Measurements from ENCODE around the gene HSFX3. TPM values are rescaled to one million over a fixed set of nuclear protein-coding genes. Genes with fewer than 3 reads are reported as not detected.

HSFX3 gene
- total and polyA plus RNA-seq, 2 of the 13 experiments (the other 11 are each of a cell fraction or from before 2014, with no cell fraction given): not detected

DNA sequence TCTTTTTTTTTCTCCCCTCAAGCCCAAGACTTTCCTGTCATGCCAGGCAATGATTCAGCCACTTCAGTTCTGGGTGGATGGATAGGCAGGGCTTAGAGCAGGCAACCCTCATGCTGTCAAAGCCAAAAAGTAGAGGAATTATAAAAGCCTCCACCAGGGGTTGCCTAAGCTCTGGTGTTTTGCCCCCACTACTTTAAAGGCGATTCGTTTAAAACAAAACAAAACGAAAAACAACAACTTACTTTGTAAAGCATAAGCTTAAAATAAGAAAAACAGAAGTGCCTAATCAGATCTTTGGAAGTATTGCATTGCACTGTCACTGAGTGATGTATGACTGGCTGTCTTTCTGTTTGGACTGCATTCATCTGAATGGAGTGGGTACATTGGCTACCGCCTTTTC lies 39.3 kb downstream of the HSFX3 start (continued):
- TF ChIP-seq, protein P1, sequence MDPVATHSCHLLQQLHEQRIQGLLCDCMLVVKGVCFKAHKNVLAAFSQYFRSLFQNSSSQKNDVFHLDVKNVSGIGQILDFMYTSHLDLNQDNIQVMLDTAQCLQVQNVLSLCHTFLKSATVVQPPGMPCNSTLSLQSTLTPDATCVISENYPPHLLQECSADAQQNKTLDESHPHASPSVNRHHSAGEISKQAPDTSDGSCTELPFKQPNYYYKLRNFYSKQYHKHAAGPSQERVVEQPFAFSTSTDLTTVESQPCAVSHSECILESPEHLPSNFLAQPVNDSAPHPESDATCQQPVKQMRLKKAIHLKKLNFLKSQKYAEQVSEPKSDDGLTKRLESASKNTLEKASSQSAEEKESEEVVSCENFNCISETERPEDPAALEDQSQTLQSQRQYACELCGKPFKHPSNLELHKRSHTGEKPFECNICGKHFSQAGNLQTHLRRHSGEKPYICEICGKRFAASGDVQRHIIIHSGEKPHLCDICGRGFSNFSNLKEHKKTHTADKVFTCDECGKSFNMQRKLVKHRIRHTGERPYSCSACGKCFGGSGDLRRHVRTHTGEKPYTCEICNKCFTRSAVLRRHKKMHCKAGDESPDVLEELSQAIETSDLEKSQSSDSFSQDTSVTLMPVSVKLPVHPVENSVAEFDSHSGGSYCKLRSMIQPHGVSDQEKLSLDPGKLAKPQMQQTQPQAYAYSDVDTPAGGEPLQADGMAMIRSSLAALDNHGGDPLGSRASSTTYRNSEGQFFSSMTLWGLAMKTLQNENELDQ (CRISPR knock-in tag; IDR thresholded peaks at IDR 0.05; ENCODE audit: borderline replicate concordance): no peak
- TF ChIP-seq, protein P2, sequence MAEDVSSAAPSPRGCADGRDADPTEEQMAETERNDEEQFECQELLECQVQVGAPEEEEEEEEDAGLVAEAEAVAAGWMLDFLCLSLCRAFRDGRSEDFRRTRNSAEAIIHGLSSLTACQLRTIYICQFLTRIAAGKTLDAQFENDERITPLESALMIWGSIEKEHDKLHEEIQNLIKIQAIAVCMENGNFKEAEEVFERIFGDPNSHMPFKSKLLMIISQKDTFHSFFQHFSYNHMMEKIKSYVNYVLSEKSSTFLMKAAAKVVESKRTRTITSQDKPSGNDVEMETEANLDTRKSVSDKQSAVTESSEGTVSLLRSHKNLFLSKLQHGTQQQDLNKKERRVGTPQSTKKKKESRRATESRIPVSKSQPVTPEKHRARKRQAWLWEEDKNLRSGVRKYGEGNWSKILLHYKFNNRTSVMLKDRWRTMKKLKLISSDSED (CRISPR knock-in tag; IDR thresholded peaks at IDR 0.05): no peak
- TF ChIP-seq KAT8 (CRISPR knock-in tag; IDR thresholded peaks at IDR 0.05): no peak
- TF ChIP-seq SNAPC2 (CRISPR knock-in tag; IDR thresholded peaks at IDR 0.05): no peak
- no peak for TF ChIP-seq ZNF12 (CRISPR knock-in tag; IDR thresholded peaks at IDR 0.05)

- H3K4me2 ChIP-seq (ENCODE audit: low read depth, low read length): no peak overlapping the region
- no TSS peak for BruUV-seq (replicated peaks)
- no peaks in the 10 kb centered on the region for H4K20me1 ChIP-seq (ENCODE audit: insufficient read depth, low read length)
- H3K27me3 ChIP-seq (ENCODE audit: control insufficient read depth in 1 of 2, insufficient read depth in 2 of 2, low read length in 2 of 2): no peaks in the 10 kb centered on the region
- no peaks in the 10 kb centered on the region for H3K9me3 ChIP-seq (ENCODE audit: low read length)
- no peaks in the 10 kb centered on the region for H3K36me3 ChIP-seq (replicated peaks in 1 of 2; ENCODE audit: control insufficient read depth in 1 of 2, insufficient read depth in 2 of 2, low read length in 2 of 2)
- FAIRE-seq: no peak
- ATAC-seq: no peak
- H3K27ac ChIP-seq (ENCODE audit: extremely low read length, insufficient read depth, low read length): no peak overlapping the region
- POLR2A ChIA-PET: no interaction called here
- 7% methylated on average over 1 of the region's 1 CpG for WGBS (ENCODE audit: low lambda C conversion rate)
- H3K79me2 ChIP-seq (ENCODE audit: insufficient read depth, low read length): no peaks in the 10 kb centered on the region
- no peak for DNase-seq (ENCODE audit: low spot score)
- intact Hi-C loops (cut with micrococcal nuclease; ENCODE audit: unreplicated experiment) (no loop called here), in situ Hi-C loops (cut with HindIII; ENCODE audit: extremely low pct_ligation_motif_present, low pct_unique_long_range_greater_than_20kb) (no loop called here)
- no peak overlapping the region for H2AFZ ChIP-seq (ENCODE audit: low read length)
- H3K4me1 ChIP-seq (ENCODE audit: insufficient read depth, low read length): peaks cover 26% of the 10 kb centered on the region
- no peak overlapping the region for H3K9ac ChIP-seq (ENCODE audit: insufficient read depth, low read depth, low read length)
- no peak overlapping the region for H3K4me3 ChIP-seq (replicated peaks in 1 of 3; ENCODE audit: insufficient read depth in 1 of 3, low read depth in 2 of 3, low read length in 3 of 3)
- CTCF ChIA-PET (ENCODE audit: low intra/inter-chr PET ratio, low total read pairs): no interaction called here
- TF ChIP-seq ZNF619 (CRISPR knock-in tag; IDR thresholded peaks at IDR 0.05): no peak
- TF ChIP-seq ZNF10 (CRISPR knock-in tag; IDR thresholded peaks at IDR 0.05; ENCODE audit: borderline replicate concordance, low read depth): no peak
- TF ChIP-seq ZSCAN30 (CRISPR knock-in tag; IDR thresholded peaks at IDR 0.05): no peak
- TF ChIP-seq HDAC2 (CRISPR knock-in tag; IDR thresholded peaks at IDR 0.05): no peak
- no peak for TF ChIP-seq ZNF567 (CRISPR knock-in tag; IDR thresholded peaks at IDR 0.05; ENCODE audit: borderline replicate concordance)
- no peak for TF ChIP-seq FOXP1 (IDR thresholded peaks at IDR 0.05)
- TF ChIP-seq FOXP1 (CRISPR knock-in tag; IDR thresholded peaks at IDR 0.05): no peak
- no peak for TF ChIP-seq ZFX (CRISPR knock-in tag; IDR thresholded peaks at IDR 0.05; ENCODE audit: low read depth)
- TF ChIP-seq ZNF652 (CRISPR knock-in tag; IDR thresholded peaks at IDR 0.05; ENCODE audit: borderline replicate concordance, low read depth): no peak
- no peak for TF ChIP-seq CSRNP2 (CRISPR knock-in tag; conservative IDR thresholded peaks at IDR 0.05; ENCODE audit: low read depth)
- TF ChIP-seq, protein P3, sequence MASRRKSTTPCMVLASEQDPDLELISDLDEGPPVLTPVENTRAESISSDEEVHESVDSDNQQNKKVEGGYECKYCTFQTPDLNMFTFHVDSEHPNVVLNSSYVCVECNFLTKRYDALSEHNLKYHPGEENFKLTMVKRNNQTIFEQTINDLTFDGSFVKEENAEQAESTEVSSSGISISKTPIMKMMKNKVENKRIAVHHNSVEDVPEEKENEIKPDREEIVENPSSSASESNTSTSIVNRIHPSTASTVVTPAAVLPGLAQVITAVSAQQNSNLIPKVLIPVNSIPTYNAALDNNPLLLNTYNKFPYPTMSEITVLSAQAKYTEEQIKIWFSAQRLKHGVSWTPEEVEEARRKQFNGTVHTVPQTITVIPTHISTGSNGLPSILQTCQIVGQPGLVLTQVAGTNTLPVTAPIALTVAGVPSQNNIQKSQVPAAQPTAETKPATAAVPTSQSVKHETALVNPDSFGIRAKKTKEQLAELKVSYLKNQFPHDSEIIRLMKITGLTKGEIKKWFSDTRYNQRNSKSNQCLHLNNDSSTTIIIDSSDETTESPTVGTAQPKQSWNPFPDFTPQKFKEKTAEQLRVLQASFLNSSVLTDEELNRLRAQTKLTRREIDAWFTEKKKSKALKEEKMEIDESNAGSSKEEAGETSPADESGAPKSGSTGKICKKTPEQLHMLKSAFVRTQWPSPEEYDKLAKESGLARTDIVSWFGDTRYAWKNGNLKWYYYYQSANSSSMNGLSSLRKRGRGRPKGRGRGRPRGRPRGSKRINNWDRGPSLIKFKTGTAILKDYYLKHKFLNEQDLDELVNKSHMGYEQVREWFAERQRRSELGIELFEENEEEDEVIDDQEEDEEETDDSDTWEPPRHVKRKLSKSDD (CRISPR knock-in tag; IDR thresholded peaks at IDR 0.05; ENCODE audit: low read depth): no peak
- no peak for TF ChIP-seq POLR2A (IDR thresholded peaks at IDR 0.05; ENCODE audit: insufficient read depth in 1 of 2, low read depth in 2 of 2, low read length in 2 of 2)
- TF ChIP-seq RXRB (CRISPR knock-in tag; IDR thresholded peaks at IDR 0.05; ENCODE audit: borderline replicate concordance): no peak
- TF ChIP-seq RAD21 (CRISPR knock-in tag; IDR thresholded peaks at IDR 0.05): no peak
These were observed 41.3 kb downstream of the HSFX3 start for GRCh38 chrX:149508467-149508866.
